DMS79 (cell line): ENCODE results near the gene SRGAP3.
A peak's percentile ranks its signal among the peaks of the same experiment; 100 is the strongest.
"Not testable (repeated sequence)": the region's sequence is repeated elsewhere in the genome, so short reads cannot be mapped to it uniquely, and the experiment has no call there.

Experiments
- DNase-seq: peaks from one replicate; lab custom pipeline; 2025; lab: John Stamatoyannopoulos, UW

SRGAP3 gene

GRCh38 chr3:9249273-9250192 is at the start of gene SRGAP3:
Gene SRGAP3 (minus strand): TSS chr3:9249646. CDS start chr3:9248951, 695 bp downstream.
- DNase-seq: peak; percentile 61

DNA sequence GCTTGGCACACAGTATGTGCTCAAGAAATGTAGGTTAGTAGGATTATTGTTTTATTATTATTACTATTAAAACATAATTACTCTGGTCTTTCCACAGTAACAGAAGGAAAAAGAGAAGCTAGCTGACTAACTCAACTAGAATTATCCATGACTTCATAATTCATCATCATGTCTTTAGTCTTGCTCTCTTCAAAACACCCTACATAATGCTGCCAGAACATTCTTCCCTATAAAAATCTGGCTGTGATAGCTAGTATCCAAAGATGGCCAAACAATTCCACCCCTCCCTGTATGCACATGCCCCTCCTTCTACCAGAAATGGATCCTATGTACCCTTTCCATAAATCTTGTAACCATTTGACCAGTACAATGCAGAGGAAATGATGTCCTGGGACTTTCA is 48.8 kb upstream of the SRGAP3 start:
- DNase-seq: no peak

GRCh38 chr3:9296241-9296640 is 46.8 kb upstream of the SRGAP3 start:
- DNase-seq: no peak

DNA sequence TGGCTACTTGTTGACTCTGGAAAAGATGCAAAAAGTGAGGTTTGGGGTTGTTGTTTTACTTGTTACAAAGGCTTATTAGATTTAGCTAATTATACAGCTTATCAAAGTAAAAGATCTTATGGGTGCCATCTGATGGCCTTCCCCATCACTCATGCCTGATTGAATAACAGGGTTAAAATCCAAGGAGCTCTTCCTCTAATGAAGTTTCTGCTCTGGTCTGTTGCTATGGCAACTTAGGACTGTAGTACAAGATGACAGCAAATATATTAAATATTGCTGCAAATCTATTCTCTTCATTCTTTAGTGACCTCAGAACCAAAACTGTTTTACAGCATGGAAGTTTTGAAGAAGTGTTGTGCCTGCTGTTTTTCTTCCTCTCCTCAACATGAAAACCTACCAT is 45.6 kb upstream of the SRGAP3 start:
- DNase-seq: no peak

DNA sequence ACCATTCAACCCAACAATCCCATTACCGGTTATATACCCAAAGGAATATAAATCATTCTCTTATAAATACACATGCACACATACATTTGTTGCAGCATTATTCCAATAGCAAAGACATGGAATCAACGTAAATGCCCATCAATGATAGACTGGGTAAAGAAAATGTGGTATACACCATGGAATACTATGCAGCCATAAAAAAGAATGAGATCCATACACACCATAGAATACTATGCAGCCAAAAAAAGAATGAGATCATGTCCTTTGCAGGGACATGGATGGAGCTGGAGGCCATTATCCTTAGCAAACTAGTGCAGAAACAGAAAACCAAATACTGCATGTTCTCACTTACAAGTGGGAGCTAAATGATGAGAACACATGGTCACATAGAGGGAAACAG is 44.5 kb upstream of the SRGAP3 start:
- DNase-seq: not testable (repeated sequence)

GRCh38 chr3:9293076-9293475 is 43.6 kb upstream of the SRGAP3 start:
- no peak for DNase-seq

- no peak for DNase-seq
Measured at GRCh38 chr3:9292516-9292915, 43.1 kb upstream of the SRGAP3 start.

DNA sequence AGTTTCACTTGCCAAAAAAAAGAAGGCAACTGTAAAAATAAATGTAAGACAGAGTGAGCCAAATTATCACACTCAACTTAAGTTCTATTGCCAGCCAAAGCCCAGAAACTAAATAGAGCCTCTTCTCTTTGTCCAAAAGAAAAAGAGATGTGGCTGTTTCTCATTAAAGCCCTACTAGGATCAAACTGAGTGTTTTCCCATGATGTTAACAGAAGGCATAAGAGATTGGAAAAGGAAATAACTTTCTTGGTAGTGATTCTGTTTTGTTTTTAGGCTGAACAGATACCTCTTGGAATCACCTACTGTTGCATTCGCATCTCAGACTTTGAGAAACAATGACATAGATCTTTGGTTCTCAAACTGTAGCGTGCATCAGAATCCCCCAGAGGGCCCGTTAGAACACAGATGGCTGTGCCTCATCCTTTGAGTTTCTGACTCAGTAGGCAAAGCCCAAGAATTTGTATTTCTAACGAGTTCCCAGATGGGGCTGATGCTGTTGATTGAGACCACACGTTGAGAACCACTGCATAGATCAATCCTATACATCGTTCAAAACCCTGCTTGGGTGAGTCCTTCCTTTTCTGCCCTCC is 42.5 kb upstream of the SRGAP3 start:
- DNase-seq: no peak

DNA sequence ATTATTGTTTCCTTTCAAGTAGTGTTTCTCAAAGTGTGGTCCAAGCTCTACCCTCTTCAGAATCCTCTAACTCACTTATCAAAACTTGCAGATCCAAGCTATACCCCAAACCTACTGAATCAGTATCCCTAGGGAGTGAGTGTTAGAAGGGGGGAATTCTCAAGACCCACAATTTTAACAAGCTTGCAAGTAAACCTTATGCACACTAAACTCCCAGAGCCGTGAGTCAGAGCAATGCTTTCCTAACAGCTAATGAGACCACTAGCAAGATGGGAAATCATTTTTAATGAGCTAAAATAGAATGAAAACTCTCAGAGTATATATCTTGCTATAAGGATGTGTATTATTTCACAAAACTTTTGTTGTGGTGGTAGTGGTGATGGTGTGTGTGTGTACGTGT is 41.1 kb upstream of the SRGAP3 start:
- no peak for DNase-seq

- DNase-seq: not testable (repeated sequence)
Measured at GRCh38 chr3:9281533-9281932, 32.1 kb upstream of the SRGAP3 start.

- DNase-seq: peak; percentile 20
Measured at GRCh38 chr3:9280451-9281219, 31.2 kb upstream of the SRGAP3 start.

DNA sequence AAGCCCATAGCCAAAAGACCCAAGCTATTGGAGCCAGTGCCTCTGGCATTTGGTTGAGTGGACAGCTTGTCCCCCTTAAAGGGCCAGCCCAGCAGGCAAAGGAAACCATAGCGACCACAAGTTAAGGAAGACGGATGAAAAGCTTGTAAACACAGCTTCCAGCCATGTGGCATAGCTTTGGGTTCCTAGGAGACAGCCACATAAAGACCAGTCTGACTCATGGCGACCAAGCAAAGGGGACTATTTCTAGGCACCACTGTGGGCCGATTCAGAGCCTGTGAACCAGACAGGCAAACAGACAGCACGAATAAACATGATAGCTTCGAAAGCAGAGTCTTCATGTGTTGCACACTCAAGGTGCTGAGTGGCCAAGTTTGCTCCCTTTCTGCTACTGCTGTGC is 30.5 kb upstream of the SRGAP3 start:
- no peak for DNase-seq

DNA sequence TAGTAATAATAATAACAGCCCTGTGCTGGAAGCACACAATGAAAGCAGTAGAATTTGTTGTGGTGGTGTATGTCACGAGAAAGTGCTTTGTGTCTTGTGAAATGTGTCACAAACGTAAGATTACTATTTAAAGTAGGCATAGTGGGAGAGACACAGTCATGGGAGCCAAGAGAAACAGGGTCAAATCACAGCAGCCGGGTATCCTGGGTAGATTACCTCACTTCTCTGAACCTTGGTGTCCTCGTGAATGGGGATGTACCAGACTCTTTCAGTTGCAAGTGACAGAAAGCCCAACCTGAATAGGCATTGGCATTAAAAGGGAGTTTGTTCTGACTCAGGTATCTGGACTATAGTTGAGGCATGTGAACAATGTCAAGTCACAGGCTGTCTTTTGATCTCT is 29.1 kb upstream of the SRGAP3 start:
- no peak for DNase-seq

- no peak for DNase-seq
Measured at GRCh38 chr3:9278085-9278484, 28.6 kb upstream of the SRGAP3 start.

DNA sequence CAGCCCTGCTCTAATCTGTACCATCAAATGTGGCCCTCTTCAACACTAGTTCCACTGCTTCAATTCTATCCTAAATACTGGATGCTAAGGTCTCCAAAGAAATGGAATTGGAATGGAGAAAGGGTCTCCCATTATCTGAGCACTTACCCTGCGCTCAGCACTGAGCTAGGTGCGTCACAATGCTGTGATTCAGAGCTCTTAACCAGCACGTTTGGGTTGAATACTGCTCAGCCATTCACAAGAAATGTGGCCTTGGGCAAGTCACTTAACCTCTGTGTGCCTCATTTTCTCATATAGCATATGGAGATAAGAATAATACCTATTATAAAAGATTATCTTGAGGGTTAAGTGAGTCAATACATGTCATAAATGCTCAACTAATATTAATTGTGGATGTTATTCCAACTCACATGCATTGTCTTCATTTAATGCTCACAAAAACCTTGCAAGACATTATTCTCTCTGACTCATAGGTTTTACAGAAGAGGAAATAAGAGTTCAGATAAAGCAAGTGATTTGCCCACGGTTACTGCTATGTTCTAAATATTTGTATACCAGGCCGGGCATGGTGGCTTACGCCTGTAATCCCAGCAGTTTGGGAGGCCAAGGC is 27.4 kb upstream of the SRGAP3 start:
- no peak for DNase-seq

DNA sequence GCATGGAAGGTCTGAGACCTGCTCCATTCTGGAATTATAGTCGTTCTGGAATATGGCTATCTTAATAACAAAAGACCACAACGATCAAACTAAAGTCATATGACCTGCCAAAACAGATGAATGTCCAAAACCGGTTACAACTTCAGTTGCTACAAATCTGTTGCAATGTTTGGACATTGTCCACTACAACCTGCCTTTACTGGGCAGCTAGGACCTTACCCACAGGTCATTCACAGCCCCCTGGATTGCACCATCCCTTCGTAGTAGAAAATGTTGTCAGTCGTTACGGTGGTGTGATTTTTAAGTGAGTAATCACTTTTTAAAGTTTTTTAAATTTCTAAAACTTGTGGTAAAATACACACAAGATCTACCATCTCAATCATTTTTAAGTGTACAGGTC is 22.5 kb upstream of the SRGAP3 start:
- no peak for DNase-seq

GRCh38 chr3:9270704-9271103 is 21.3 kb upstream of the SRGAP3 start:
- no peak for DNase-seq

- no peak for DNase-seq
Measured at GRCh38 chr3:9266716-9267115, 17.3 kb upstream of the SRGAP3 start.

GRCh38 chr3:9260305-9260704 is 10.9 kb upstream of the SRGAP3 start:
- DNase-seq: no peak

- no peak for DNase-seq
Measured at GRCh38 chr3:9257092-9257491, 7.6 kb upstream of the SRGAP3 start.

DNA sequence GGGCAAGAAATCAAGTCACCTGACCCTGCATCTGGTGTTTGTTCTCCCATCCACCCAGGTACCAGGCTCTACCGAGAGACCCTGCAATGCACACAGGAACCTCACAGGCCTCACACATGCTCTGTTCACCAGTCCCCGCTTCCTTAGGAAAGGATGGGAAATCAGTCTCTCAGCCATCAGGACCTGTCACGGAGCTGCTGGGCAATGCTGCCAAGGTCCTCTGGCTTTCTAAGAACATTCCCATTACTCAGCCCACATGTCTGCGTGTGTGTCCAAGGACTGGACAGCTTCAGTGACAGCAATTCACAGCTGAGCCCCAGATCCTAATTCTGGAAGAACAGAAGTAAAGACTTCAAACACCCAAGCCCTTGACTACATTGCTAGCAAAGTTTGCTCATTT is 6.5 kb upstream of the SRGAP3 start:
- DNase-seq: no peak

- no peak for DNase-seq
Measured at GRCh38 chr3:9254764-9255163, 5.3 kb upstream of the SRGAP3 start.
